Measurements from ENCODE around the gene POLR2H. TPM values are rescaled to one million over a fixed set of nuclear protein-coding genes. Genes with fewer than 3 reads are reported as not detected.

POLR2H gene
- total RNA-seq, 1 donor from 2014 or later, result 107 TPM

- peak; percentile 84 for DNase-seq (ENCODE audit: low spot score)
Observed at GRCh38 chr3:184371570-184372018, 10.1 kb downstream of the POLR2H start.

- no peak for DNase-seq (ENCODE audit: low spot score)
Observed at GRCh38 chr3:184372296-184372821, 10.8 kb downstream of the POLR2H start.

- DNase-seq (ENCODE audit: low spot score), result no peak
Observed at GRCh38 chr3:184372911-184373310, 11.4 kb downstream of the POLR2H start.

DNA sequence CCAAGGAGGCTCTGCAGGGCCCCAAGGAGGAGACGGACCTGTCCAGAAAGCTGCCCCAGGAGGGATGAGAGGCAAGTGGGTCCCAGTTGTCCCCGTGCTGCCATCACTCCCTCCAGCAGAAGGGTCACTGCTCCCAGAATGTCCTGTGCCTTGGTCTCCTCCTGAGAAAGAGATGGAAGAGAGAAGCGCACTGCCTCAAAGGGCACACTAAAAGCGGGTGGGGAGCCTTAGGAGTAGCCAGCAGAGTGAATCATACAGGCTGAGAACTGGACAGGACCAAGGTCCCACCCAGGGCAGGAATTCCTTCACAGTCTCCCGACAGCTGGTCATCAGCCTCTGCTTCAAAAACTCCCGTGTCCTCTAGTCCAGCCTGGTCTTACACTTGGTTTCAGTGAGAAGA is 11.9 kb downstream of the POLR2H start:
- no peak for DNase-seq (ENCODE audit: low spot score)

- no peak for DNase-seq (ENCODE audit: low spot score)
Observed at GRCh38 chr3:184375747-184376461, 14.4 kb downstream of the POLR2H start.

DNA sequence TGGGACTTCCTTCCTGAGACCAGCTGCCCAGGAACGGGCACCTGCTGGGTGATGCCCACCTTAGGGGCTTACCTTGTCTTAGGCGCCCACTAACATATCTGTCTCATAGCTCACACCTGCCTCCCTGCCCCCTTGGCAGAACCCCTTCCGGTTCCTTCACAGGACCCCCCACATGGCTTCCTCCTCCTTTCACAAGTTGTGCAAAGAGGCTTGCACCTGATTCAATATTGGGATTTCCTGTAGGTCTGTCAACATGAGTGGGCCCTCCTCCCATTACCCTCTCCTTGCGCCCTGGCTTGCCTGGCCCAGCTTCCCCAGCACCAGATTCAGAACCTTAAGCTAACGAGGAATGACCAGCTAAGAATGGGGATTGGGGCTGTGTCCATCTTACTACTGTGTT is 15.9 kb downstream of the POLR2H start:
- no peak for DNase-seq (ENCODE audit: low spot score)

GRCh38 chr3:184377882-184378445 is 16.5 kb downstream of the POLR2H start, which contains the start of gene THPO:
Gene THPO, minus strand, starts transcription at chr3:184378207. Its CDS starts 1,948 bp downstream, at chr3:184376259.
- DNase-seq (ENCODE audit: low spot score), result no peak

- no peak for DNase-seq (ENCODE audit: low spot score)
Observed at GRCh38 chr3:184378651-184379357, 17.3 kb downstream of the POLR2H start.

DNA sequence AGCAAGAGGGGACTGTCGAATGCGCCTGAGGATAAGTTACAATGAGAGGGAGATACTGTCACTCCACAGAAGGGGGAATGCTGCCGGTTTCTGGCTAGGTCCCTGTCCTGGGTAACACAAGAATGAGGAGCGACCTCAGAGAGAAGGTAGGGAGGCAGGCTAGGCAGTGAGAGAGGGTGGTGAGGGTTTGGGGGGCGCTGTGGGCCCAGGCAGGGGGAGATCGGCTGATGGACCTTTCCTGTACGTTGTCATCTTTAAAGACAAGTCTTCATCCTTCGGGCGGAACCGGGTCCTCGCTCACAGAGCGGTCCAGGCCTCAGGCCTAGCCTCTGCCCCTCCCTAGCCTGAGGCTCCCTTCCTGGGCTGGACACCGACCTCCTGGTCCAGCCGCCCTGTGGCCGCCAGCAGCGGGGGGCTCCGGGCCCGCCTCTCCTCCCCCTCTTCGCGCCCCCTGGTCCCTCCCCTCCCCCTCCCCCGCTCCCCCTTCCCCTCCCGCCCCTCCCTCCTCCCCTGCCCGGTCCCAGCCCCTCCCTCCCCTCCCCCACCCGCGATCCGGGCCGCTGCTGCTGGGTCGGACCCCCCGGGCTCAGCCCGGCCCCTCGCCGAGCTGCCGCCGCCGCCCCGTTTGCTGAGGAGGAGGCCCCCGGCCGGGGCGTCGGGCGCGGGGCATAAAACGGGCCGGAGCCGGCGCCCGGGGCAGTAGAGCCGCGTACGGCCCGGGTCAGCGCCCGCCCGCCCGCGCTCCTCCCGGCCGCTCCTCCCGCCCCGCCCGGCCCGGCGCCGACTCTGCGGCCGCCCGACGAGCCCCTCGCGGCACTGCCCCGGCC is 18.1 kb downstream of the POLR2H start, which contains the start of gene CHRD:
Gene CHRD (plus strand): TSS at position 697 of the 827 bp plus-strand sequence. CDS start 265 bp downstream, outside the sequence.
- no peak for DNase-seq (ENCODE audit: low spot score)

GRCh38 chr3:184380185-184380626 is 18.7 kb downstream of the POLR2H start:
- DNase-seq (ENCODE audit: low spot score), result no peak

- DNase-seq (ENCODE audit: low spot score), result no peak
Observed at GRCh38 chr3:184380627-184381260, 19.2 kb downstream of the POLR2H start.

DNA sequence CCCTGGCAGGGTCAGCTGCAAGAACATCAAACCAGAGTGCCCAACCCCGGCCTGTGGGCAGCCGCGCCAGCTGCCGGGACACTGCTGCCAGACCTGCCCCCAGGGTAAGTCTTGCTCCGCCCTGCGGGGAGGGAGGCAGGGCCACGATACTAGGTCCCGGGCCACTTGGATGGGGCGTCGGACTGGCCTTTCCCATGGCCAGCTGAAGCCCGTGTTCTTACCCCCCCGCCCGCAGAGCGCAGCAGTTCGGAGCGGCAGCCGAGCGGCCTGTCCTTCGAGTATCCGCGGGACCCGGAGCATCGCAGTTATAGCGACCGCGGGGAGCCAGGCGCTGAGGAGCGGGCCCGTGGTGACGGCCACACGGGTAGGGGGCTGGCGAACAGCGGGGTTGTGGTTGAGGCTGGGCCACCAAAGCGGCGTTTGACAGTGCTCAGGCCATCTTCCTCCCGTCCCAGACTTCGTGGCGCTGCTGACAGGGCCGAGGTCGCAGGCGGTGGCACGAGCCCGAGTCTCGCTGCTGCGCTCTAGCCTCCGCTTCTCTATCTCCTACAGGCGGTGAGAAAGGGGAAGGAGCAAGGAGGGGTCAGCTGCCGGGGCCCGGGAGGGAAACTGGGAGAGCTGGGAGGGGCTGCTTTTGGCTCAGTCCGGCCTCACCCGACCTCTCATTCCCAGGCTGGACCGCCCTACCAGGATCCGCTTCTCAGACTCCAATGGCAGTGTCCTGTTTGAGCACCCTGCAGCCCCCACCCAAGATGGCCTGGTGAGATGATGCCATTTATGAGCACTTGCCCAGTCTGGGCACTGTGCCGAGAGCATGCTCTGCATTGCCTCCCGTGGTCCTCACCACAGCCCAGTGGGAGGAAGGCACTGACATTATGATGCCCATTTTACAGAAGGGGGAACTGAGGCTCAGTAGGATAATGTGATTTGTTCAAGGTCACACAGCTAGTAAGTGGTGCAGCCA is 20.0 kb downstream of the POLR2H start:
- DNase-seq (ENCODE audit: low spot score), result no peak

DNA sequence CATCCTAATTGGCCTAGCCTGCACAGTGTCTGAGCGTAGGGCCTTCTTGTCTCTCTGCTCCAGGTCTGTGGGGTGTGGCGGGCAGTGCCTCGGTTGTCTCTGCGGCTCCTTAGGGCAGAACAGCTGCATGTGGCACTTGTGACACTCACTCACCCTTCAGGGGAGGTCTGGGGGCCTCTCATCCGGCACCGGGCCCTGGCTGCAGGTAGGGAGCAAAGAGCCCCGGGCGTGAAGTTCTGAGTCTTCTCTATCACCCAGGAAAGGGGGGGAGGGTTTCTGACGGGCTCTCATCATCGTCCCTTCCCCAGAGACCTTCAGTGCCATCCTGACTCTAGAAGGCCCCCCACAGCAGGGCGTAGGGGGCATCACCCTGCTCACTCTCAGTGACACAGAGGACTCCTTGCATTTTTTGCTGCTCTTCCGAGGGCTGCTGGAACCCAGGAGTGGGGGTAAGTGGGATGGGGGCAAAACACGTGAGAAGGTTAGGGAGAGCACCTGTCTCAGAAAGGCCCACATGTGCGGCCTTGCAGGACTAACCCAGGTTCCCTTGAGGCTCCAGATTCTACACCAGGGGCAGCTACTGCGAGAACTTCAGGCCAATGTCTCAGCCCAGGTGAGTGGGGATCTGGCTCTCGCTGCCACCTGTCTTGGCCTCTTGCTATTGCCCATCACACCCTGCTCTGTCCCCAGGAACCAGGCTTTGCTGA is 21.0 kb downstream of the POLR2H start:
- no peak for DNase-seq (ENCODE audit: low spot score)

- no peak for DNase-seq (ENCODE audit: low spot score)
Observed at GRCh38 chr3:184383033-184383740, 21.7 kb downstream of the POLR2H start.

DNA sequence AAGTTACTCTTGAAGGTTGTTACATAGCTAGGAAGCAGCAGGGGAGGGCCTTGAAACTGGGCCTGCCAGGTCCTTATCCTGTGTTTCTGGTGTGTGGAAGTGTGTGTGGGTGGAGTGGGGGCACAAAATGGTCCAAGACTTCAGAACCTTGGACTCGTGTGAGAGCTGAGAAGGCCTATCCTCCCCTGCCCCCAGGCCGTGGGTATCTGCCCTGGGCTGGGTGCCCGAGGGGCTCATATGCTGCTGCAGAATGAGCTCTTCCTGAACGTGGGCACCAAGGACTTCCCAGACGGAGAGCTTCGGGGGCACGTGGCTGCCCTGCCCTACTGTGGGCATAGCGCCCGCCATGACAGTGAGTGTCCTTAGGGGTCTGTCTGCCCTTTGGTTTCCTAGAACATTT is 22.8 kb downstream of the POLR2H start:
- DNase-seq (ENCODE audit: low spot score), result no peak

DNA sequence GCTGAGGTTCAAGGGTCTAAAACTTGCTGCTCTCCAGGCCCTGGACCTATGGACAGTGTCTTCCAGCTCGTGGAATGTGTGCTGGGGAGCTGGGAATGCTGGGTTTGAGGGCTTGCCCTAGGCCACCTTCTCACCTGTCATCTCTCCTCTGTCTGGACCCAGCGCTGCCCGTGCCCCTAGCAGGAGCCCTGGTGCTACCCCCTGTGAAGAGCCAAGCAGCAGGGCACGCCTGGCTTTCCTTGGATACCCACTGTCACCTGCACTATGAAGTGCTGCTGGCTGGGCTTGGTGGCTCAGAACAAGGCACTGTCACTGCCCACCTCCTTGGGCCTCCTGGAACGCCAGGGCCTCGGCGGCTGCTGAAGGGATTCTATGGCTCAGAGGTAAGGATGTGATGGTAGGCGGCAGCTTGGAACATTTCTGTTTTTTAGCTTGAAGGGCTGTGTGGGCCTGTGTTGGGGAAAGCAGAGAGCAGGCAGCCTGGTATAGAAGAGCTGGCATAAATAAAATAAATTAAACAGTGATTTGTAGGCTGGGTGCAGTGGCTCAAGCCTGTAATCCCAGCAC is 23.4 kb downstream of the POLR2H start:
- no peak for DNase-seq (ENCODE audit: low spot score)

- no peak for DNase-seq (ENCODE audit: low spot score)
Observed at GRCh38 chr3:184386047-184386806, 24.7 kb downstream of the POLR2H start.

All from mucosa of gallbladder (tissue), 1 donor.